SK-N-SH (cell line): ENCODE measurements around the gene KREMEN2.

Source experiments
- CTCF ChIP-seq: fragments of 200-600 bp; sonication (generic); IDR thresholded peaks from 2 replicates; pipeline ENCODE4 v1.6.1; 2017; ENCODE audit warnings: antibody characterized with exemption, mild to moderate bottlenecking, moderate library complexity
- EZH2phosphoT487 ChIP-seq: fragments of 200-600 bp; sonication (generic); IDR thresholded peaks from 2 replicates; pipeline ENCODE4 v1.6.1; 2017; ENCODE audit warnings: low read depth, mixed run types, mild to moderate bottlenecking, antibody characterized with exemption, moderate library complexity, borderline replicate concordance
- FOXM1 ChIP-seq: IDR thresholded peaks from 2 replicates; pipeline ENCODE4 v1.4.0; 2012; ENCODE audit warnings: low read depth, mild to moderate bottlenecking
- JUND ChIP-seq: IDR thresholded peaks from 2 replicates; pipeline ENCODE4 v1.4.0; 2012
- MAX ChIP-seq: IDR thresholded peaks from 2 replicates; pipeline ENCODE4 v1.4.0; 2012; ENCODE audit warnings: low read depth
- MXI1 ChIP-seq: IDR thresholded peaks from 2 replicates; pipeline ENCODE4 v1.6.1; 2012; ENCODE audit warnings: mild to moderate bottlenecking, low read depth, low read length, improper control_type of control experiment
- POLR2AphosphoS5 ChIP-seq: IDR thresholded peaks from 2 replicates; pipeline ENCODE4 v1.6.1; 2012; ENCODE audit warnings: low read depth, low read length
- RAD21 ChIP-seq: IDR thresholded peaks from 2 replicates; pipeline ENCODE4 v1.6.1; 2012; ENCODE audit warnings: mild to moderate bottlenecking, low read length
- REST ChIP-seq: IDR thresholded peaks from 2 replicates; pipeline ENCODE4 v1.6.1; 2012; ENCODE audit warnings: mild to moderate bottlenecking, low read depth, low read length, moderate library complexity
- RFX5 ChIP-seq: IDR thresholded peaks from 2 replicates; pipeline ENCODE4 v1.6.1; 2012; ENCODE audit warnings: mild to moderate bottlenecking, improper control_type of control experiment, low read length
- SIN3A ChIP-seq: IDR thresholded peaks from 2 replicates; pipeline ENCODE4 v1.6.1; 2012; ENCODE audit warnings: low read depth, mild to moderate bottlenecking, low read length, moderate library complexity, borderline replicate concordance
- SMC3 ChIP-seq: IDR thresholded peaks from 2 replicates; pipeline ENCODE4 v1.6.1; 2012; ENCODE audit warnings: low read depth, low read length, improper control_type of control experiment
- YY1 ChIP-seq: IDR thresholded peaks from 2 replicates; pipeline ENCODE4 v1.4.0; 2012; ENCODE audit warnings: low read depth, mild to moderate bottlenecking
- TF ChIP-seq, protein P1 (sequence below): IDR thresholded peaks from 2 replicates; pipeline ENCODE4 v1.4.0; 2012; ENCODE audit warnings: low read depth, borderline replicate concordance

DNA sequence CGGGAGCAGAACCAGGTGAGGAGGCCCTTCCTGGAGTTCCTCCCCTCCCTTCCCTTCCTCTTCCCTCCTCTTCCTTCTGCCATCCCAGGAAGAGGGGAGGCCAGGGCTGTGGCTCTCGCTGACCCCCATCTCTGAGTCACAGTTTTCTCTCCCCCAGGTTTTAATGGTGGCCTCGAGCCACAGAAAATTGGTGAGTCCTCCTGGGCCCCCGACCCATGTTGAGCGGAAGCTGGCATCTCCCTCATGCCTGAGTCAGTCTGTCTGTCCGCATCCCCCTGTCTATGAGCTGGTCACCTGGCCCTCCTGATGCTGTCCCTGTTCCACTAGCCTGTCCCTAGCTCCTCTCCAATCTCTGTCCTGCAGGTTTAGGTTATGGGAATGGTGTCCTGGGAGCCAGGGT, 35.9 kb downstream of the KREMEN2 start:
- TF ChIP-seq CTCF (no peak), FOXM1 (no peak), POLR2AphosphoS5 (no peak), RAD21 (no peak), RFX5 (no peak), MAX (no peak), YY1 (no peak), EZH2phosphoT487 (no peak), JUND (no peak), MXI1 (no peak), SIN3A (no peak), SMC3 (no peak), REST (no peak)
- TF ChIP-seq, protein P1, sequence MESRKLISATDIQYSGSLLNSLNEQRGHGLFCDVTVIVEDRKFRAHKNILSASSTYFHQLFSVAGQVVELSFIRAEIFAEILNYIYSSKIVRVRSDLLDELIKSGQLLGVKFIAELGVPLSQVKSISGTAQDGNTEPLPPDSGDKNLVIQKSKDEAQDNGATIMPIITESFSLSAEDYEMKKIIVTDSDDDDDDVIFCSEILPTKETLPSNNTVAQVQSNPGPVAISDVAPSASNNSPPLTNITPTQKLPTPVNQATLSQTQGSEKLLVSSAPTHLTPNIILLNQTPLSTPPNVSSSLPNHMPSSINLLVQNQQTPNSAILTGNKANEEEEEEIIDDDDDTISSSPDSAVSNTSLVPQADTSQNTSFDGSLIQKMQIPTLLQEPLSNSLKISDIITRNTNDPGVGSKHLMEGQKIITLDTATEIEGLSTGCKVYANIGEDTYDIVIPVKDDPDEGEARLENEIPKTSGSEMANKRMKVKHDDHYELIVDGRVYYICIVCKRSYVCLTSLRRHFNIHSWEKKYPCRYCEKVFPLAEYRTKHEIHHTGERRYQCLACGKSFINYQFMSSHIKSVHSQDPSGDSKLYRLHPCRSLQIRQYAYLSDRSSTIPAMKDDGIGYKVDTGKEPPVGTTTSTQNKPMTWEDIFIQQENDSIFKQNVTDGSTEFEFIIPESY: no peak
